ENCODE data around the gene KRTAP4-11.
"Not testable (repeated sequence)": the region's sequence is repeated elsewhere in the genome, so short reads cannot be mapped to it uniquely, and the experiment has no call there.

Gene KRTAP4-11

GRCh38 chr17:41083427-41083826, 34.7 kb downstream of the KRTAP4-11 start:
- not testable (repeated sequence) for H3K4me1 Mint-ChIP-seq (ENCODE audit: low read depth); H3K9me3 Mint-ChIP-seq; H3K4me3 Mint-ChIP-seq; H3K36me3 Mint-ChIP-seq (ENCODE audit: low read depth); DNase-seq; H3K27ac Mint-ChIP-seq
- peaks cover 22% of the 10 kb centered on the region for H3K27me3 Mint-ChIP-seq

GRCh38 chr17:41082626-41083025, 35.5 kb downstream of the KRTAP4-11 start:
- no peak overlapping the region for H3K27ac Mint-ChIP-seq
- no peaks in the 10 kb centered on the region for H3K4me1 Mint-ChIP-seq (ENCODE audit: low read depth)
- H3K36me3 Mint-ChIP-seq (ENCODE audit: low read depth), result no peaks in the 10 kb centered on the region
- H3K27me3 Mint-ChIP-seq, result peaks cover 22% of the 10 kb centered on the region
- no peak overlapping the region for H3K4me3 Mint-ChIP-seq
- DNase-seq, result no peak
- no peaks in the 10 kb centered on the region for H3K9me3 Mint-ChIP-seq

GRCh38 chr17:41076788-41077187, 41.4 kb downstream of the KRTAP4-11 start:
- Mint-ChIP-seq H3K9me3 (no peaks in the 10 kb centered on the region), H3K4me3 (no peak overlapping the region), H3K27me3 (peaks cover 32% of the 10 kb centered on the region), H3K27ac (no peak overlapping the region), H3K4me1 (ENCODE audit: low read depth) (no peaks in the 10 kb centered on the region), H3K36me3 (ENCODE audit: low read depth) (no peaks in the 10 kb centered on the region)
- no peak for DNase-seq

GRCh38 chr17:41073676-41074075, 44.5 kb downstream of the KRTAP4-11 start:
- no peak for DNase-seq
- Mint-ChIP-seq H3K27ac (no peak overlapping the region), H3K4me3 (no peak overlapping the region), H3K9me3 (no peaks in the 10 kb centered on the region), H3K36me3 (ENCODE audit: low read depth) (no peaks in the 10 kb centered on the region), H3K4me1 (ENCODE audit: low read depth) (no peaks in the 10 kb centered on the region), H3K27me3 (peaks cover 25% of the 10 kb centered on the region)

GRCh38 chr17:41071606-41072360, 46.4 kb downstream of the KRTAP4-11 start:
- no peak for DNase-seq
- no peaks in the 10 kb centered on the region for H3K9me3 Mint-ChIP-seq
- peaks cover 15% of the 10 kb centered on the region for H3K27me3 Mint-ChIP-seq
- H3K27ac Mint-ChIP-seq, result no peak overlapping the region
- H3K4me1 Mint-ChIP-seq (ENCODE audit: low read depth), result no peaks in the 10 kb centered on the region
- H3K4me3 Mint-ChIP-seq, result no peak overlapping the region
- H3K36me3 Mint-ChIP-seq (ENCODE audit: low read depth), result no peaks in the 10 kb centered on the region

GRCh38 chr17:41069031-41069430, 49.1 kb downstream of the KRTAP4-11 start:
- Mint-ChIP-seq H3K27me3 (no peaks in the 10 kb centered on the region), H3K9me3 (no peaks in the 10 kb centered on the region), H3K4me3 (no peak overlapping the region), H3K27ac (no peak overlapping the region), H3K4me1 (ENCODE audit: low read depth) (no peaks in the 10 kb centered on the region), H3K36me3 (ENCODE audit: low read depth) (no peaks in the 10 kb centered on the region)
- no peak for DNase-seq

- DNase-seq, result no peak
- no peaks in the 10 kb centered on the region for H3K4me1 Mint-ChIP-seq (ENCODE audit: low read depth)
- H3K27ac Mint-ChIP-seq, result no peak overlapping the region
- H3K9me3 Mint-ChIP-seq, result no peaks in the 10 kb centered on the region
- peaks cover 3% of the 10 kb centered on the region for H3K27me3 Mint-ChIP-seq
- no peaks in the 10 kb centered on the region for H3K36me3 Mint-ChIP-seq (ENCODE audit: low read depth)
- no peak overlapping the region for H3K4me3 Mint-ChIP-seq
Measured at GRCh38 chr17:41067281-41067680, 50.9 kb downstream of the KRTAP4-11 start.

Measured in activated T-cell treated with anti-CD3 and anti-CD28 coated beads, Interleukin-2, amount 50 U/mL, for 24 hours (primary cell).